Activated effector memory CD4-positive, alpha-beta T cell treated with anti-CD3 and anti-CD28 coated beads, Interleukin-2, amount 50 U/mL, for 16 hours (primary cell): ENCODE data around the gene KCNH4.
"Not testable (repeated sequence)": the region's sequence is repeated elsewhere in the genome, so short reads cannot be mapped to it uniquely, and the experiment has no call there.

ENCODE experiments used
- DNase-seq: peaks from one replicate; pipeline ENCODE4 v3.0.0-alpha.2; 2020

The KCNH4 gene

GRCh38 chr17:42193969-42194899 is 13.3 kb upstream of the KCNH4 start, which contains the start of gene GHDC:
TSS of gene GHDC (minus strand) at chr17:42194494. CDS start at chr17:42193581, 913 bp downstream.
- DNase-seq, result peak; percentile 93

- DNase-seq, result no peak
These were observed 12.4 kb upstream of the KCNH4 start for GRCh38 chr17:42193216-42193968.

GRCh38 chr17:42192189-42193126 is 11.5 kb upstream of the KCNH4 start:
- DNase-seq, result no peak

- DNase-seq, result no peak
These were observed 10.3 kb upstream of the KCNH4 start for GRCh38 chr17:42191275-42191608.

GRCh38 chr17:42190491-42191274 is 9.7 kb upstream of the KCNH4 start:
- DNase-seq, result no peak

DNA sequence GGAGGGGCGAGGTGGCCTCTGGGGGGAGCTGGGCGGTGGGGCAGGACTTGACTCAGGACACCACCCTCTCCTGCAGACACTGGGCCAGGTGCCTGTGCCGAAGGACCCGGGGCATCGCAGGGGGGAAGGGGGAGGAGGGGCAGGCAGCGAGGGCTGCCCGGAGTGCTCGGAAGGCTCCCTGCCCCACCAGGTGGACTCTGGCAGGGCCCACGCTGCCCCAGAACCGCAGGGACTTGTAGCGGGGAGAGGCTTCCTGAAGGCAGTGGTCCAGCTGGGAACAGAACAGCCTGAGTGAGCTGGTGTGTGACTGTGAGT is 8.7 kb upstream of the KCNH4 start:
- no peak for DNase-seq

GRCh38 chr17:42188749-42189650 is 8.1 kb upstream of the KCNH4 start:
- no peak for DNase-seq

GRCh38 chr17:42187833-42188232 is 6.9 kb upstream of the KCNH4 start:
- no peak for DNase-seq

GRCh38 chr17:42186191-42186590 is 5.2 kb upstream of the KCNH4 start:
- not testable (repeated sequence) for DNase-seq

- DNase-seq, result no peak
These were observed 4.6 kb upstream of the KCNH4 start for GRCh38 chr17:42185621-42185930.

- DNase-seq, result no peak
These were observed 4.0 kb upstream of the KCNH4 start, which contains the start of gene HCRT for GRCh38 chr17:42184713-42185620. TSS of gene HCRT (minus strand) at chr17:42185452. CDS start at chr17:42185365, 87 bp downstream.

DNA sequence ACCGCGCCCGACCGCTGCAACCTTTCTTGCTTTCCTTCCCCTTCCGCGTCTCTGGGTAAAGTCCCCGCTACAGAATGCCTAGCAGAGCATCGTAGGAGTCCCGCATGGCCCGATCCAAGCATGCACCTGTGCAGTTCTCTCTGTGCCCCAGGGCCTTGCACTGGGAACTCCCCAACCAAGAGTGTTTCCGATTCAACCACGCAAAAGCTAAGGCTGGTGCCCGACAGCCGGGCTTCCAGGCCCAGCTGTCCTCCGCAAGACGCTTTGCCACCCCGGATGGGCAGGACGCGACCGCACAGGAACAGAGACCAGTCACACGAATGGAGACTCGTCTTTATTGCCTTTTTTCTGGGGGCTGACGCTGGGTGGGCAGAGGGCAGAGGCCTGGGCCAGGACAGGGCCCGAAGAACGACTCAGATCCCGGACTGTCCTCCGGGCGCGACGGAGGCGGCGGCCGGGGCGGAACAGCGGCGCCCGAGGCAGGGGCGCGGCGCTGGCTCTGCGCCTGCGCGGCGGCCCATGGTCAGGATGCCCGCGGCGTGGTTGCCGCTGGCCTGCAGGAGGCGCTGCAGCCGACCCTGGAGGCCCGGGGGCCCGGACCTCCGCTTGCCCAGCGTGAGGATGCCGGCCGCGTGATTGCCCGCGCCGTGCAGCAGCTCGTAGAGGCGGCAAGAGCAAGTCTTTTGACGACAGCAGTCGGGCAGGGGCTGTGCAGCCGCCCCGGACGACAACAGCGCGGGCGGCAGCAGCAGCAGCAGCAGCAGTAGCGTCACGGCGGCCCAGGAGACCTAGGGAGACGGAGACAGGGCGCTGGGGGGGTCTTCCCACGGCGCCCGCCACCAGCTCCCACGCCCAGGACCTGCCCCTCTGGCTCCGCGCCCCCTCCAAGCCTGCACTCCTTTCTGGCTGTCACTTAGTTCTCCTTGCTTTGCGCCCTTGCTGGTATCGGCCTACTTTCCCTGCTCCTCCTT is 3.1 kb upstream of the KCNH4 start:
- DNase-seq, result peak; percentile 92

DNA sequence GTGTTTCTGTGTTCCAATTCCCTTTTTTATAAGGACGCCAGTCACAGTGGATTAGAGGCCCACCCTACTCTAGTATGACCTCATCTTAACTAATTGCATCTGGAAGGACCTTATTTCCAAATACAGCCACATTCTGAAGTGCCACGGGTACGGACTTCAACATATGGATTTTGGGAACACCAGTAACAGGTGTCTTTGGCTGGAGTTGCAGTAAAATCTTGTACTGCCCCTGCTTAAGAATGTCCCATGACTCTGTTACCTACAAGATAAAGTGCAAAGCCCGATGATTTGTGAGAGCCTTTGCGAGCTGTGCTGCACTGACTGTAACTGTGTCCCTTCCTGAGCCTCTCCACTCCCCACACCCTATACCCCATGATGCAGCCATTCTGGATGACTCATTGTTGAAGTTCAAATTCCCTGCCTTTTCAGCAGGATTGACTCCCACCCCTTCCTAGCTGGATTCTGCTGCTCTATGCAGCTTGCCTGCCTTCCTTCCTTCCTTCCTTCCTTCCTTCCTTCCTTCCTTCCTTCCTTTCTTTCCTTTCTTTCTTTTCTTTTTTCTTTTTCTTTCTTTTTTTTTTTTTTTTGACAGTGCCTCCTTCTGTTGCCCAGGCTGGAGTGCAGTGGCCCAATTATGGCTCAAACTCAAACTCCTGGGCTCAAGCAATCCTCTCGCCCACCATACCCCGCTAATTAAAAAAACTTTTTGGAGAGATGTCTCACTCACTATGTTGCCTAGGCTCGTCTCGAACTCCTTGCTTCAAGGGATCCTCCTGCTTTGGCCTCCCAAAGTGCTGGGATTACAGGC is 2.2 kb upstream of the KCNH4 start:
- DNase-seq, result no peak

DNA sequence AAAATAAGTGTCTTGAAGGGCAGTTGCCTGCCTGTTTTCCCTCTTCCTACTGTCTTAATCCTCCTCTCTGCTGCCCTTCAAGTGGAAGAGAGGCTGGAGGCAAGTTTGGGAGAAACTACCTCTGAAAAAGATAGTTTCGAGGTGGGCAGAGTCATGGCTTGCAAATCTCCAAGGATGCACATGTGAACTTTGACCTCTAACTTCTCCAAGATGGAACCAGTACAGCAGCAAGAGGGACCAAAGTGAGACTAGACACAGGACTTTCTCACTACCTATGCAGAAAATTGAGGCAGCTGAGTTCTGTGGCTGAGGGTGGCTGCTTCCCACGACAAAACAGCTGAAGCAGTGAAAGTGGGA is 887 bp upstream of the KCNH4 start:
- DNase-seq, result no peak

DNA sequence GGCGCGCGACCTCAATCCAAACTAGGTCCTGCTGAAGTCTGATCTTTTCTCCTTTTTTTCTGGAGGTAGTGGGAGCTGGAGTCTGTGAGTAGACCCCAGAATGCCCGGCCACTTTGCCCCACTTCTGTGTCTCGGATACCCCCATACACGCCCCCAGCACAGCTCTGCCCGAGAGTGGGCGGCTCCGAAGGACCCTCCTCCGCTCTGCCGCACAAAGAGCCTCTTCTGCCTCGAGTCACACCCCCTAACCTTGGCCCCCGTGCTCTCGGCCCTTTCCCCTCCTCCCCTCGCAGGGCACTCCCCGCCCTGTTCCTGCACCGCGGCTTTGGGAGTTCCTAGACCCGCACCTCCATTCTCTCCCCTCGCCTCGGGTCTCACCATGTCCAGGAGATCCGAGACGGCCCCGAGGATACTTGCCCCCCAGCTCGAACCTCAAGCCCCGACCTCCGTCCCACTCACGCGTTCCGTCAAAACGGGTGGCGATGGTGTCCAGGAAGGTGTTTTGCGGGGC is 476 bp downstream of the KCNH4 start:
- no peak for DNase-seq

- no peak for DNase-seq
These were observed 981 bp downstream of the KCNH4 start for GRCh38 chr17:42179911-42180410.

- no peak for DNase-seq
These were observed 1.6 kb downstream of the KCNH4 start for GRCh38 chr17:42179335-42179734.

- peak; percentile 74 for DNase-seq
These were observed 2.1 kb downstream of the KCNH4 start for GRCh38 chr17:42178817-42179216.
